ENCODE measurements around the gene RPA3.

The RPA3 gene

GRCh38 chr7:7596176-7596575, 122.2 kb downstream of the RPA3 start:
- DNase-seq (ENCODE audit: low spot score) = no peak

- DNase-seq (ENCODE audit: low spot score) = no peak
Measured at GRCh38 chr7:7595451-7595850, 123.0 kb downstream of the RPA3 start.
